B cell (primary cell): ENCODE results near the gene GPT2. TPM values are rescaled to one million over a fixed set of nuclear protein-coding genes. Genes with fewer than 3 reads are reported as not detected.

Source experiments
- ATAC-seq: fragments of 200-7000 bp; cut with Tn5 transposase; one replicate; pipeline ENCODE4 v1.10.0; 2021; ENCODE audit warnings: low read depth, mild to moderate bottlenecking, moderate number of reproducible peaks, moderate library complexity
- CTCF ChIA-PET: fragments of 350-600 bp; sonication (Branson Sonifier 250); formaldehyde crosslinking; loops from one replicate; lab custom pipeline; 2021; ENCODE audit warnings: antibody characterized with exemption, inconsistent platforms; lab: Charles Lee
- POLR2A ChIA-PET: fragments of 350-600 bp; sonication (Branson Sonifier 250); formaldehyde crosslinking; loops from one replicate; lab custom pipeline; 2021; ENCODE audit warnings: antibody characterized with exemption; lab: Charles Lee
- DNase-seq: peaks from one replicate; pipeline ENCODE4 v3.0.0; 2013
- H2AFZ ChIP-seq: 2 replicates; pipeline ENCODE4 v1.6.1; 2012; ENCODE audit warnings: mild to moderate bottlenecking, low read depth, low read length; ENCODE audit not compliant: insufficient read depth, poor library complexity, severe bottlenecking
- H3K27ac ChIP-seq, 2 donors: 1 replicate in 1 of 2; 2 replicates in 1 of 2; pipeline ENCODE4 v1.5.1; 2012 to 2013; ENCODE audit warnings: low read length in 2 of 2, mild to moderate bottlenecking in 2 of 2, moderate library complexity in 1 of 2
- H3K27me3 ChIP-seq, 4 experiments: fragments of 200-600 bp in 1 of 4; sonication (generic) in 1 of 4; replicated peaks in 1 of 4; 1 replicate in 2 of 4; 2 replicates in 2 of 4; pipeline versions ENCODE4 v1.6.1 to v1.7.0; 2013 to 2016; ENCODE audit warnings: low read length in 3 of 4, mild to moderate bottlenecking in 2 of 4, mixed read lengths in 1 of 4, moderate library complexity in 1 of 4; ENCODE audit not compliant: insufficient read depth in 4 of 4, control insufficient read depth in 3 of 4; ENCODE audit errors: control extremely low read depth in 1 of 4
- H3K36me3 ChIP-seq, 2 experiments: replicated peaks in 1 of 2; 1 replicate in 1 of 2; 2 replicates in 1 of 2; pipeline versions ENCODE4 v1.6.1 to v1.7.1; 2013; ENCODE audit warnings: low read length in 1 of 2; ENCODE audit not compliant: insufficient read depth in 2 of 2, control insufficient read depth in 1 of 2; ENCODE audit errors: control extremely low read depth in 1 of 2, extremely low read depth in 1 of 2
- H3K4me1 ChIP-seq, 2 donors: fragments of 200-600 bp in 1 of 2; sonication (generic) in 1 of 2; 1 replicate in 1 of 2; 2 replicates in 1 of 2; pipeline versions ENCODE4 v1.5.1 to v1.6.1; 2013 to 2017; ENCODE audit warnings: low read length in 2 of 2; ENCODE audit not compliant: control insufficient read depth in 2 of 2, insufficient read depth in 2 of 2
- H3K4me2 ChIP-seq: replicated peaks from 2 replicates; pipeline ENCODE3; 2012; ENCODE audit warnings: mild to moderate bottlenecking, low read depth, low read length; ENCODE audit not compliant: poor library complexity, severe bottlenecking
- H3K4me3 ChIP-seq, 5 experiments: fragments of 200-600 bp in 1 of 5; sonication (generic) in 1 of 5; 1 replicate in 3 of 5; 2 replicates in 2 of 5; pipeline versions ENCODE4 v1.5.1 to v1.7.0; 2011 to 2016; ENCODE audit warnings: low read length in 4 of 5, mild to moderate bottlenecking in 4 of 5, low read depth in 2 of 5, control low read depth in 1 of 5, moderate library complexity in 1 of 5; ENCODE audit not compliant: insufficient read depth in 1 of 5; ENCODE audit errors: control extremely low read depth in 1 of 5, extremely low read depth in 1 of 5
- H3K79me2 ChIP-seq: fragments of 200-600 bp; sonication (generic); one replicate; pipeline ENCODE4 v1.6.0; 2016; ENCODE audit warnings: low read length; ENCODE audit not compliant: control insufficient read depth, insufficient read depth
- H3K9ac ChIP-seq: fragments of 200-600 bp; sonication (generic); 2 replicates; pipeline ENCODE4 v1.6.1; 2017; ENCODE audit warnings: mild to moderate bottlenecking, low read length, moderate library complexity
- H3K9me3 ChIP-seq, 3 donors: one replicate each; pipeline versions ENCODE4 v1.6.1 to v1.7.1; 2013; ENCODE audit warnings: low read length in 2 of 3; ENCODE audit not compliant: control insufficient read depth in 2 of 3, insufficient read depth in 1 of 3; ENCODE audit errors: control extremely low read depth in 1 of 3
- H4K20me1 ChIP-seq: 2 replicates; pipeline ENCODE4 v1.6.0; 2012; ENCODE audit warnings: mild to moderate bottlenecking, low read length; ENCODE audit not compliant: insufficient read depth, control insufficient read depth, poor library complexity, severe bottlenecking
- H3K27ac Mint-ChIP-seq: one replicate; pipeline ENCODE4 v1.8.0; 2021; ENCODE audit warnings: mixed read lengths
- H3K27me3 Mint-ChIP-seq: one replicate; pipeline ENCODE4 v1.8.0; 2021; ENCODE audit warnings: mixed read lengths
- H3K4me1 Mint-ChIP-seq: one replicate; pipeline ENCODE4 v1.8.0; 2021; ENCODE audit warnings: mixed read lengths
- H3K4me3 Mint-ChIP-seq: one replicate; pipeline ENCODE4 v1.8.0; 2021; ENCODE audit warnings: mixed read lengths
- H3K9me3 Mint-ChIP-seq: one replicate; pipeline ENCODE4 v1.8.0; 2022; ENCODE audit warnings: mixed read lengths; ENCODE audit not compliant: insufficient read depth
- CTCF ChIP-seq: fragments of 200-600 bp; IDR thresholded peaks from one replicate; pipeline ENCODE4 v1.8.0; 2022; ENCODE audit warnings: antibody characterized with exemption, mild to moderate bottlenecking
- EZH2 ChIP-seq: IDR thresholded peaks from 2 replicates; pipeline ENCODE4 v1.6.1; 2012; ENCODE audit warnings: borderline replicate concordance, low read depth, mild to moderate bottlenecking, moderate library complexity, low read length; ENCODE audit not compliant: insufficient read depth, poor library complexity, severe bottlenecking
- WGBS: methylation state at CpG from one replicate; pipeline ENCODE4 v1.1.5; 2013; ENCODE audit warnings: missing lambda C conversion rate; ENCODE audit not compliant: insufficient coverage; 5-methylcytosine and 5-hydroxymethylcytosine counted together
- intact Hi-C: fragments of 100-400 bp; cut with micrococcal nuclease; formaldehyde crosslinking; loops from one replicate; pipeline ENCODE4 v1.10.0; 2022
- polyA plus RNA-seq: library from polyadenylated mRNA; depleted of rRNA; stranded (reverse); fragments of >200 nt; gene quantifications from 2 replicates; pipeline ENCODE4 v1.2.3, GENCODE V29; 2012
- total RNA-seq, 2 donors: library from RNA; stranded (reverse); fragments of 120-200 nt in 1 of 2; gene quantifications; 1 replicate in 1 of 2; 2 replicates in 1 of 2; pipeline versions ENCODE4 v1.2.3 to v1.2.4, GENCODE V29; 2013 to 2022

The GPT2 gene
- total and polyA plus RNA-seq, 2 donors (not counting 1 experiment from before 2014, with no cell fraction given), result 6.8 to 9.9 TPM

GRCh38 chr16:46930861-46931260, 46.7 kb downstream of the GPT2 start:
- Histone ChIP-seq H3K9me3 (no peaks in the 10 kb centered on the region), H3K36me3 (peaks cover 0 to 9% of the 10 kb centered on the region in 2 experiments), H3K4me1 (peaks cover 5 to 18% of the 10 kb centered on the region in 2 donors), H3K9ac (no peak overlapping the region), H3K27ac (no peak overlapping the region), H3K4me3 (no peak overlapping the region), H2AFZ (no peak overlapping the region), H3K79me2 (no peaks in the 10 kb centered on the region), H3K27me3 (no peaks in the 10 kb centered on the region), H3K4me2 (no peak overlapping the region), H4K20me1 (no peaks in the 10 kb centered on the region)
- H3K4me1 Mint-ChIP-seq, result peaks cover 7% of the 10 kb centered on the region
- POLR2A ChIA-PET, result interaction anchor here (1.4 kb wide), 1 partner anchor 78 kb away, joined by 3 read pairs; no protein-coding TSS in a partner anchor
- no peak overlapping the region for H3K27ac Mint-ChIP-seq
- intact Hi-C loops, result loop anchor here (5.0 kb wide), 1 partner anchor 211 kb away; the partner anchor contains the start of gene NETO2
- CTCF ChIA-PET, result interaction anchor here (0.6 to 10.6 kb wide), 17 partner anchors 13 to 1234 kb away, joined by 3 to 118 read pairs (median 4); partner anchors contain the start of gene GPT2
- H3K4me3 Mint-ChIP-seq, result no peak overlapping the region
- TF ChIP-seq CTCF (no peak), EZH2 (no peak)
- 92% methylated on average over 7 of the region's 8 CpGs for WGBS
- H3K27me3 Mint-ChIP-seq, result no peaks in the 10 kb centered on the region
- DNase-seq (no peak), ATAC-seq (no peak)
- H3K9me3 Mint-ChIP-seq, result no peaks in the 10 kb centered on the region

GRCh38 chr16:46932802-46933201, 48.6 kb downstream of the GPT2 start:
- peaks cover 5 to 18% of the 10 kb centered on the region in 2 donors for H3K4me1 ChIP-seq
- Mint-ChIP-seq H3K4me1 (peaks cover 7% of the 10 kb centered on the region), H3K4me3 (peak overlapping the region; percentile 55), H3K27ac (peak overlapping the region; percentile 43), H3K27me3 (no peaks in the 10 kb centered on the region), H3K9me3 (no peaks in the 10 kb centered on the region)
- no peaks in the 10 kb centered on the region for H3K79me2 ChIP-seq
- H3K9me3 ChIP-seq, result no peaks in the 10 kb centered on the region
- H3K4me3 ChIP-seq, result no peak overlapping the region
- DNase-seq (peak; percentile 71), ATAC-seq (peak; percentile 81)
- TF ChIP-seq EZH2, result no peak
- TF ChIP-seq CTCF, result no peak
- H2AFZ ChIP-seq, result peak overlapping the region; percentile 43
- no peaks in the 10 kb centered on the region for H3K27me3 ChIP-seq
- ChIA-PET CTCF (interaction anchor here (1.0 to 10.6 kb wide), 3 partner anchors 15 to 209 kb away, joined by 4 to 118 read pairs (median 4); no protein-coding TSS in a partner anchor), POLR2A (no interaction called here)
- H4K20me1 ChIP-seq, result no peaks in the 10 kb centered on the region
- WGBS, result 0% methylated on average over 6 of the region's 7 CpGs
- peaks cover 0 to 6% of the 10 kb centered on the region in 2 experiments for H3K36me3 ChIP-seq
- no peak overlapping the region for H3K9ac ChIP-seq
- H3K4me2 ChIP-seq, result peak overlapping the region; percentile 59
- H3K27ac ChIP-seq, result no peak overlapping the region
- intact Hi-C loops, result loop anchor here (5.0 kb wide), 1 partner anchor 209 kb away; the partner anchor contains the start of gene NETO2
